GM23248 (cell line): ENCODE data around the gene AP2B1.

ENCODE experiments used
- EZH2 ChIP-seq: fragments of 200-600 bp; sonication (generic); IDR thresholded peaks from 2 replicates; pipeline ENCODE4 v1.6.1; 2018; ENCODE audit warnings: antibody characterized with exemption, mild to moderate bottlenecking; ENCODE audit not compliant: insufficient read depth, poor library complexity, severe bottlenecking
- EZH2phosphoT487 ChIP-seq: fragments of 200-600 bp; sonication (generic); IDR thresholded peaks from 2 replicates; pipeline ENCODE4 v1.6.1; 2018; ENCODE audit warnings: antibody characterized with exemption, moderate library complexity, mild to moderate bottlenecking, low read depth; ENCODE audit not compliant: insufficient read depth

GRCh38 chr17:35708951-35709350, 121.8 kb downstream of the AP2B1 start:
- TF ChIP-seq EZH2, result no peak
- no peak for TF ChIP-seq EZH2phosphoT487
